ENCODE results near the gene PNRC2. TPM values are rescaled to one million over a fixed set of nuclear protein-coding genes. Genes with fewer than 3 reads are reported as not detected.
A peak's percentile ranks its signal among the peaks of the same experiment; 100 is the strongest.

PNRC2 gene, protein sequence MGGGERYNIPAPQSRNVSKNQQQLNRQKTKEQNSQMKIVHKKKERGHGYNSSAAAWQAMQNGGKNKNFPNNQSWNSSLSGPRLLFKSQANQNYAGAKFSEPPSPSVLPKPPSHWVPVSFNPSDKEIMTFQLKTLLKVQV
- total RNA-seq (2014; rRNA removed; shearing (Covaris generic)) = 56.4 and 74.5 TPM in 2 replicates

DNA sequence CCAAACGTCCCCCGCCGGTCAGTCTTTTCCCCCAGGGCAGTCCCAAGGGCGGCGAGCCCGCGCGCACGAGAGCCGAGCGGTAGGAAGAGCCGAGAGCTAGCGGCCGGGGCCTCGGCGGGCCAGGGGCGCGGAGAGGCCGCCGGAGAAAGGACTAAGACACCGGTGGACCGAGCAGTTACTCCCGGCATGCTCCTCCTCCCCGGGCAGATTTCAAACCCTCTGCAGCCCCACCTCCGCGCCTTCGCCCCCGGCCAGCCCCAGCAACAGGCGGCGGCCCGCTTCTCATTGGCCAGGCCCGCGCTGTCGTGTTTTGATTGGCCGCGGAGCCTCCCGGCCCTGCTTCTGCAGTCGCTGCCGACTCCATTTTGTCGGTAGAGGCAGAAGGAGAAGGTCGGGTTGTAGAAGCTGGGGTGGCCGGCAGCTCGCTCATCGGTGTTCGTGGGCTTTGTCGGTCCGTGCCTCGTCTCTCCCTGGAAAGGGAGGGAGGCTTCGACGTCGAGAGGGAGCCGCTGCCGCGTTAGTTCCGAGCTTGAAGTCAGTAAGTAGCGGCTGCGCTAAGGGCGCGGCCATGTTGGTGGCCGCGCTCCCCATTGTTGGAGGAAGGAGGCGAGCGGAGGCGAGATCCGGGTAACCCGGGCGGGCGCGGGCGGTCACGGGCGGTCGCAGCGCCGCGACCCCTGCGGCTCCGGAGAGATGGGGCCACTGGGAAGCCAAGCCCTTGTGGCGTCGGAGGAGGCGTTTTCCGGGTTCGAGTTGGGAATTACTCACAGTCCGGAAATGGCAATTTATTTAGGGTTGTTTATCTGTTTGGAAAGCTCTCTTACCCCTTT lies at the start of gene PNRC2:
PNRC2 (plus strand) TSS at position 368 of the 830 bp plus-strand sequence. CDS start 1,630 bp downstream, outside the sequence.
- DNase-seq (ENCODE audit: low spot score) = peak; percentile 97

DNA sequence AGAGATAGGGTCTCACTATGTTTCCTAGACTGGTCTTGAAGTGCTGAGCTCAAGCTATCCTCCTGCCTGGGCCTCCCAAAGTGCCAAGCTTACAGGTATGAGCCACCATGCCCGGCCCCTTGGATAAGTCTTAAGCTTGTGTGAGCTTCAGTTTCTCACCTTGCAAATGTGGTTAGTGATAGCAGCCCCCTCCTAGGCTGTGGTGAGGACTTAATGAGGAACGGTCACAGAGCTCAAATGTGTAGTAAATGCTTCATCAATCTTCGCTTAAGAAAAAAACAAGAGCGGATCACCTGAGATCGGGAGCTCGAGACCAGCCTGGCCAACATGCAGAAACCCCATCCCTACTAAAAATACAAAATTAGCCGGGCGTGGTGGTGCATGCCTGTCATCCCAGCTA lies 49.5 kb upstream of the PNRC2 start:
- DNase-seq (ENCODE audit: low spot score) = no peak

- DNase-seq (ENCODE audit: low spot score) = no peak
These were observed 48.9 kb upstream of the PNRC2 start for GRCh38 chr1:23910553-23911246.

DNA sequence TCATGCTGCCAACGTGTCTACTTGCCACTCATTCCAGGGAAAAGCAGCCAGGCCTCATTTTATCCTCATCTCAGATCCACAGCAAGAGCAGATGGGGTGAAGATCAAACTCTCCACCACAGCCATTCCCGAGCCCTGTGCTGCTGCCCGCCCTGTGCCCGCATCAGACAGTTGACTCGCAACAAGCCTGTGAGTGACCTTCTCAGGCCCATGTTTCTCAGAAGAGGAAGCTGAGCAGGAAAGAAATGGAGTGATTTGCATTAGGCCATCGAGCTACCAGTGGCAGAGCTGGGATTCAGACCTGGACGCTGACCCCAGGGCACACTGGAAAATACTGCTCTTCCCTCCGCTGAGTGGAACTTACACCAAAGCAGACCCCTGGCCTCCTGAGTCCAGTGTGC lies 47.7 kb upstream of the PNRC2 start:
- no peak for DNase-seq (ENCODE audit: low spot score)

DNA sequence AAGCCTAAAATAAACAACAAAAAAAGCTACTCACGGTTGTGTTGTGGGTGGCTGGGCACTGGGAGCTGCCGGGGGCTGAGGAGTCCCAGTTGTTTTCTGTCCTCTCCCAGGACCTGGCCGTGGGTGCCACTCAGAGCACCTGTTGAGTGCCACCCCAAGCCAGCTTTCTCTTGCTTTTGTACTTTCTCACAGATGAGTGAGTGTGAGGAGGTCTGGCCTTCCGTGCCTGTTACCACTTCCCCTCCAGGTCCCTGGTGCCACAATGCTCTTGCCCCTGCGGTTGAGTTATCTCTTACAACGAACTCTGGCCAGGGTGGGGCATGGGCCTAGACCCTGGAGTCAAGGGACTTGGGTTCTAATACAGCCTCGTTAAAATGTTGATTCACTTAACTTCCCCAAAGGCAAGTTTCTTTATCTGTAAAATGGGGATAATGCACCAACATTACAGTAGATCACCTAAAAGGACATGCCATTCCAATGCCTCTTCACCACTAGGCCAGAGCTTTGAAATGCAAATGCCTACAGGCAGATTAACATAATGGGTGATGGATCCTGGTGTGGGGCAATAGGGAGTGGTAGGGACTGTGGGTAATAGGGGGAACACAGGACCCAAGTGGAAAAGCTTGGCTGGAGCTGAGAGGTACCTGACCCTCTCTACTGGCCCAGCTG lies 46.3 kb upstream of the PNRC2 start, which contains the start of gene CNR2:
CNR2 (minus strand) TSS at position 151 of the 669 bp plus-strand sequence. CDS start 37,745 bp downstream, outside the sequence.
- DNase-seq (ENCODE audit: low spot score) = no peak

- DNase-seq (ENCODE audit: low spot score) = no peak
These were observed 44.7 kb upstream of the PNRC2 start for GRCh38 chr1:23914921-23915320.

GRCh38 chr1:23915466-23915865 lies 44.2 kb upstream of the PNRC2 start:
- no peak for DNase-seq (ENCODE audit: low spot score)

DNA sequence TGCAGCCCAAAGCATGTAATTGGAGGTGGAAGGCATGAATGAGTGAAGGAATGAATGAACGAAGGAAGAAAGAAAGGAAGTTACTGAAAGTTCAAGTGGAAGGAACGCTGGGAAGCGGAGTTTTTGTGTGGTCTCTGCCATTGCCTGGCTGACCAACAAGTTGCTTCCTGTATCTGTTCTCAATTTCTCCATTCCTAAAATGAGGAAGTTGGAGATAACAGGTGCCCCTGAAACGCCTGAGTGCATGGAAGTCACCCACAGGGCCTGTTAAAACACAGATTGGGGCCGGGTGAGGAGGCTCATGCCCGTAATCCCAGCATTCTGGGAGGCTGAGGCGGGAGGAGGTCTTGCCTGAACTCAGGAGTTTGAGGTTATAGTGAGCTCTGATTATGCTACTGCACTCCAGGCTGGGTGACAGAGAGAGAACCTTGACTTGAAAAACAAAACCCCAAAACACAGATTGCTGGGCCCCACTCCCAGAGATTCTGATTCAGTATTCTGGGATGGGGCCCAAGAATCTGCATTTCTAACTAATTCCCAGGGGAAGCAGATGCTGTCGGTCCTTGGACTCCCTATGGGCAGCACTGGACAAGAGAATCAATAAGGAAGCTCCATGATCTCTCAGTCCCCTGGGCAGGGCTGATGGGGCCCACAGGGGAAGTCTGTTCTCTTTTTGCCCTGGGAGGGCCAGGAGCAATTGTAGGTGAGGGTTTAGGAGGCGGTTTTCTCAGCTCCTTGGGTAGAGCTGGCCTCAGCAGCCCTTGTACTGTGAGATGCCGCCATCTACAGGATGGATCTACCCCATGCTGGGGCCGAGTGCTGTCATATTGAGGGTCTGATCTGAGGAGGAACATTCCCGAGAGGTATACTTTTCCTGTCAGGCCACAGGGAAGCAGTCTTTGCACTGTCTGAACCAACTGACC lies 43.2 kb upstream of the PNRC2 start:
- DNase-seq (ENCODE audit: low spot score) = peak; percentile 95

- no peak for DNase-seq (ENCODE audit: low spot score)
These were observed 37.2 kb upstream of the PNRC2 start for GRCh38 chr1:23922321-23922943.

- DNase-seq (ENCODE audit: low spot score) = no peak
These were observed 35.8 kb upstream of the PNRC2 start for GRCh38 chr1:23923592-23924499.

DNA sequence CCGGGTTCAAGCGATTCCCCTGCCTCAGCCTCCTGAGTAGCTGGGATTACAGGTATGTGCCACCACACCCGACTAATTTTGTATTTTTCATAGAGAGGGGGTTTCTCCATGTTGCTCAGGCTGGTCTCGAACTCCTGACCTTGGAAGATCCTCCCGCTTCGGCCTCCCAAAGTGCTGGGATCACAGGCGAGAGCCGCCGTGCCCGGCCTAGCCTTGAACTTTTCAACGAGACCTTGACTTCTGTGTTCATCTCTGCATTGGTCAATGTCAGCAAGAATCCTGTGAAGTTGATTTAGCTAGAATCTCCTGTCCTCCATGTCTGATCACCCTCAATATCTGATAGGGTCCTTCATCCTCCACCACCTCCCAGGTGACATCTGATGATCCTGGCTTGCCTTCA lies 35.0 kb upstream of the PNRC2 start:
- DNase-seq (ENCODE audit: low spot score) = no peak

- DNase-seq (ENCODE audit: low spot score) = no peak
These were observed 34.3 kb upstream of the PNRC2 start for GRCh38 chr1:23925279-23925678.

DNA sequence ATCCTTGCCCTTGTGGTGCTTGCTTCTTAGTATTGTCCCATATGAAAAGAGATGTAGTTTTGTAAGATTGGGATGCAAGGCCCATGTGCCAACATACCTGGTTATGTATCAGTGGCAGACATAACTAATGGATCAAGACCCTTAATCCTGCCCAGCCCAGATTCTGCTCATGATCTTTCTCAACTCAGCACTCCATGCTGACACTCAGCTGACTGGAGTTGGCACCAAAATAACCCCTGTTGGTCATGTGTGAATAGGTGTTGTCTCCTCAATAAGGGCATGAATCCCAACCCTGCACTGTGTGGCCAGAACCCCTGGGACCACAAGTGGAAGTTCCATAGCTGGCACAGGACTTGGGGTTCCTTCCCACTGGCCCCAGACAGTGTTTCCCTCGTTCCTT lies 32.5 kb upstream of the PNRC2 start:
- DNase-seq (ENCODE audit: low spot score) = no peak

DNA sequence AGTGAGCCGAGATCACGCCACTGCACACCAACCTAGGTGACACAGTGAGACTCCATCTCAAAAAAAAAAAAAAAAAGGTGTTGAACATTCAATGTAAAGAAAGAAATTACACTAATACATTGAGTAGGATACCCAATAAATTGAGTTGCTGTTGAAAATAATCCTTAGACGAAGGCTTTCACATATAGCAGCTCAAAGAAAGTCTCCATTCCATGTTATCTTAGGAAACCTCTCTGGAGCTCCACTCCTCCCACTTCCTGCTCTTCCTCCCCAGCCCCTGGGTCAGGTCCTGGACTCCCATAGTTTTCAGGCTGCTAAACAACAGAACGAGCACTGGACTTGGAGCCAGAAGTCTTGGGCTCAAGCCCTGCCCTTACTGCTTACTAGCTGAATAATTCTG lies 30.8 kb upstream of the PNRC2 start:
- DNase-seq (ENCODE audit: low spot score) = no peak

- DNase-seq (ENCODE audit: low spot score) = no peak
These were observed 29.4 kb upstream of the PNRC2 start for GRCh38 chr1:23930270-23930669.

GRCh38 chr1:23930861-23931490 lies 28.7 kb upstream of the PNRC2 start:
- DNase-seq (ENCODE audit: low spot score) = no peak

- DNase-seq (ENCODE audit: low spot score) = no peak
These were observed 28.1 kb upstream of the PNRC2 start for GRCh38 chr1:23931491-23931880.

DNA sequence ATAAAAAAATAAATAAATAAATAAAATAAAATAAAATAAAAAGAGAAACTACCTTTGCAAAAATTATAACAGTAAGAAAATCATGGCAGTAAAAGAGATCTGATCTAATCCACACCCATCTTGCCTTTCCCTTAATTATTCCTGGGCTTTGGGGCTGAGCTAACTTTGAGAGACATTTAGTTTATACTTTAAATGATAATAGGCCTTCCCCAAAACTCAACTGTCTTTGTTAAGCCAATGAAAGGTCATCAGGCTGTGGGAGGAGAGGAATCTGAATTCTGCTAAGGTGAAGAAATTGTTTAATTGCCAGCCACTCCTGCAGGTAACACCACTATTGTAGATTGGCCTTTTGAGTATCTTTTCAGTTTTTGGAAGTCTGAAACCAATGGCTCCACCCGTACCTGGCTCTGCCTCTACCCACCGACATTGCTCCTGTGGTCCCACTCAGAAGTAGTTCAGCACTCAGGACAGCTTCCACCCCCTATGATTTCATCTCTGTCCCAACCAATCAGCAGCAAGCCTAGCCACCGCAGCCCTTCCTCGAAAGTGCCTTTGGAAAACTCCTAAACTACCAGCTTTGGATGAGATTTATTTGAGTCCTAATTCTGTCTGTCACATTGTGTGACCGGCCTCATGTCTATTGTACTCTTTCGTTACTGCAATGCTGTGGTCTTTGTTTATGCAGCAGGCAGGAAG lies 23.0 kb upstream of the PNRC2 start:
- DNase-seq (ENCODE audit: low spot score) = no peak

Data from HT-29 (cell line).